ENCODE measurements around the gene ZNF319.

- TF ChIP-seq CTCF (IDR thresholded peaks at IDR 0.05; ENCODE audit: borderline replicate concordance, extremely low read depth, low read length, poor library complexity, severe bottlenecking) (peak; percentile 15), EZH2 (IDR thresholded peaks at IDR 0.05; ENCODE audit: borderline replicate concordance, low read depth, low read length, severe bottlenecking) (no peak)
Measured at GRCh38 chr16:57994778-57995177, 5.7 kb downstream of the ZNF319 start.
